ENCODE measurements around the gene KLHL33. TPM values are rescaled to one million over a fixed set of nuclear protein-coding genes. Genes with fewer than 3 reads are reported as not detected.
A peak's percentile ranks its signal among the peaks of the same experiment; 100 is the strongest.

KLHL33 gene
- 0.06 TPM for polyA plus RNA-seq (2012; ENCODE audit: missing spikeins)

GRCh38 chr14:20435582-20436362, at the start of gene KLHL33:
Gene KLHL33, minus strand, starts transcription at chr14:20436166. Its CDS starts 355 bp downstream, at chr14:20435811.
- TF ChIP-seq TAF1 (IDR thresholded peaks at IDR 0.05; ENCODE audit: borderline replicate concordance, low read depth, low read length) (no peak), POLR2AphosphoS5 (IDR thresholded peaks at IDR 0.05; ENCODE audit: low read depth, low read length) (no peak), POLR2A (IDR thresholded peaks at IDR 0.05; ENCODE audit: low read depth, low read length) (no peak)
- FAIRE-seq (no peak), DNase-seq (ENCODE audit: insufficient read length) (no peak)

GRCh38 chr14:20482382-20482781, 46.4 kb upstream of the KLHL33 start:
- no peak for FAIRE-seq

GRCh38 chr14:20478894-20479293, 42.9 kb upstream of the KLHL33 start:
- FAIRE-seq = no peak
- TF ChIP-seq TAF1 (IDR thresholded peaks at IDR 0.05; ENCODE audit: borderline replicate concordance, low read depth, low read length) (no peak), POLR2AphosphoS5 (IDR thresholded peaks at IDR 0.05; ENCODE audit: low read depth, low read length) (no peak), POLR2A (IDR thresholded peaks at IDR 0.05; ENCODE audit: low read depth, low read length) (no peak)
- DNase-seq (ENCODE audit: insufficient read length) = no peak

More at GRCh38 chr14:20482382-20482781, 46.4 kb upstream of the KLHL33 start:
- TF ChIP-seq TAF1 (IDR thresholded peaks at IDR 0.05; ENCODE audit: borderline replicate concordance, low read depth, low read length) (no peak), POLR2AphosphoS5 (IDR thresholded peaks at IDR 0.05; ENCODE audit: low read depth, low read length) (no peak)
- DNase-seq (ENCODE audit: insufficient read length) = no peak

GRCh38 chr14:20477211-20477876, 41.4 kb upstream of the KLHL33 start:
- FAIRE-seq = no peak
- no peak for DNase-seq (ENCODE audit: insufficient read length)
- TF ChIP-seq POLR2A (IDR thresholded peaks at IDR 0.05; ENCODE audit: low read depth, low read length) (no peak), POLR2AphosphoS5 (IDR thresholded peaks at IDR 0.05; ENCODE audit: low read depth, low read length) (no peak), TAF1 (IDR thresholded peaks at IDR 0.05; ENCODE audit: borderline replicate concordance, low read depth, low read length) (no peak)

- FAIRE-seq (no peak), DNase-seq (ENCODE audit: insufficient read length) (no peak)
- TF ChIP-seq TAF1 (IDR thresholded peaks at IDR 0.05; ENCODE audit: borderline replicate concordance, low read depth, low read length) (no peak), POLR2A (IDR thresholded peaks at IDR 0.05; ENCODE audit: low read depth, low read length) (no peak), POLR2AphosphoS5 (IDR thresholded peaks at IDR 0.05; ENCODE audit: low read depth, low read length) (no peak)
Observed at GRCh38 chr14:20476776-20477175, 40.8 kb upstream of the KLHL33 start.

GRCh38 chr14:20472536-20473169, 36.7 kb upstream of the KLHL33 start:
- FAIRE-seq (no peak), DNase-seq (ENCODE audit: insufficient read length) (no peak)
- TF ChIP-seq POLR2A (IDR thresholded peaks at IDR 0.05; ENCODE audit: low read depth, low read length) (no peak), POLR2AphosphoS5 (IDR thresholded peaks at IDR 0.05; ENCODE audit: low read depth, low read length) (no peak), TAF1 (IDR thresholded peaks at IDR 0.05; ENCODE audit: borderline replicate concordance, low read depth, low read length) (no peak)

GRCh38 chr14:20470603-20470901, 34.6 kb upstream of the KLHL33 start:
- DNase-seq (ENCODE audit: insufficient read length) = no peak
- TF ChIP-seq POLR2AphosphoS5 (IDR thresholded peaks at IDR 0.05; ENCODE audit: low read depth, low read length) (no peak), TAF1 (IDR thresholded peaks at IDR 0.05; ENCODE audit: borderline replicate concordance, low read depth, low read length) (no peak), POLR2A (IDR thresholded peaks at IDR 0.05; ENCODE audit: low read depth, low read length) (no peak)
- no peak for FAIRE-seq

GRCh38 chr14:20469890-20470602, 34.1 kb upstream of the KLHL33 start:
- TF ChIP-seq TAF1 (IDR thresholded peaks at IDR 0.05; ENCODE audit: borderline replicate concordance, low read depth, low read length) = no peak
- TF ChIP-seq POLR2A (IDR thresholded peaks at IDR 0.05; ENCODE audit: low read depth, low read length) = no peak
- TF ChIP-seq POLR2AphosphoS5 (IDR thresholded peaks at IDR 0.05; ENCODE audit: low read depth, low read length) = no peak
- no peak for DNase-seq (ENCODE audit: insufficient read length)
- FAIRE-seq = peak; percentile 50

- FAIRE-seq (peak; percentile 91), DNase-seq (ENCODE audit: insufficient read length) (peak; percentile 95)
- TF ChIP-seq TAF1 (IDR thresholded peaks at IDR 0.05; ENCODE audit: borderline replicate concordance, low read depth, low read length) (peak; percentile 89), POLR2A (IDR thresholded peaks at IDR 0.05; ENCODE audit: low read depth, low read length) (peak; percentile 100), POLR2AphosphoS5 (IDR thresholded peaks at IDR 0.05; ENCODE audit: low read depth, low read length) (peak; percentile 100)
Observed at GRCh38 chr14:20469242-20469889, 33.4 kb upstream of the KLHL33 start, which contains the start of gene PNP. Gene PNP, plus strand, starts transcription at chr14:20469406. Its CDS starts 119 bp downstream, at chr14:20469525.

GRCh38 chr14:20468764-20469241, 32.8 kb upstream of the KLHL33 start:
- FAIRE-seq = no peak
- no peak for TF ChIP-seq POLR2A (IDR thresholded peaks at IDR 0.05; ENCODE audit: low read depth, low read length)

More at GRCh38 chr14:20468764-20469241, 32.8 kb upstream of the KLHL33 start:
- no peak for DNase-seq (ENCODE audit: insufficient read length)
